Panc1 (cell line): ENCODE measurements around the gene CTRB2.

Source experiments
- POLR2AphosphoS5 ChIP-seq: IDR thresholded peaks from 2 replicates; pipeline ENCODE4 v1.6.1; 2012; ENCODE audit warnings: mild to moderate bottlenecking, low read depth, low read length, moderate library complexity
- TCF7L2 ChIP-seq: IDR thresholded peaks from 2 replicates; pipeline ENCODE4 v1.6.1; 2011; ENCODE audit warnings: mild to moderate bottlenecking, low read depth, low read length, inconsistent platforms
- TF ChIP-seq, protein P1 (sequence below): fragments of 450-650 bp; IDR thresholded peaks from 2 replicates; pipeline ENCODE4 v1.5.1; 2017; ENCODE audit warnings: mild to moderate bottlenecking
- TF ChIP-seq, protein P2 (sequence below), 2 experiments: IDR thresholded peaks; 2 replicates each; pipeline ENCODE4 v1.6.1; 2011 to 2012; ENCODE audit warnings: low read depth in 2 of 2, control low read depth in 1 of 2, low read length in 1 of 2, mild to moderate bottlenecking in 1 of 2, moderate library complexity in 1 of 2; ENCODE audit not compliant: insufficient read depth in 1 of 2

DNA sequence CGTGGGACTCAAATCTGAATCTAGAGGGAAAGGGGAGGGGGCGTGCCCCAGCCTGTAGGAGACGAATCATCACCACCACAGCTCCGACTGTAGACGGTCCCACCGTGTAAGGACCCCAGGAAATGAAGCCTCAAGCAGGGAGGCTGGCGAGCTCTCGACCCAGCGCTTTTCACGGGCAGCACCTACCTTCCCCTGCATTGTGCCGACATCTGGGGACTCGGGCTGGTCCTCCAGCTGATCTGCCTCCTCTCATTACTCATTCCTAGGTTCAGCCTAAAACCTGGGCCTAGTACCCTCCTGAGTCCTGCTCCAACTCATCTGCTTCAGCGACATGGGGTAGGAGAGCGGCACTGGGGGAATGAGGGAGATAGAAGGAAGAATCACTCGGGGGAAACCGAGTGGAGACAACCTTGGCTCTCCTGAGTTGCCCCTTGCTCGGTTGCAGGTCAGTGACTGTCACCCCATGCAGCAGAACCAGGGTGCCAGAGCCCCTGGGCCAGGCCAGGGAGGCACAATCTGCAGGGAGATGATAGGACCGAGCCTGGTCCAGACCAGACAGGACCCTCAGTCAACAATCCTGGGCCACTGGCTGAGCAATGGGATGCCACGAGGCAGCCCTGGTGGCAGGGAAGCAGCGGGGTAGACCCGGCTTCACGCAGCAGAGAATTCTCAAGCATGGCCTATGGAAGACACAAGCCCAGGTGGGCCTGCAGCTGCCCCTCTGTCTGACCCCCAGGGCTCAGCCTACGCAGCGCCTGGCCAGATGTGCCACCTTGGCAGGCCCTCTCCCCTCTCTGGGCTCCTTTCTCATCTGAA lies 45.3 kb upstream of the CTRB2 start:
- TF ChIP-seq, protein P1, sequence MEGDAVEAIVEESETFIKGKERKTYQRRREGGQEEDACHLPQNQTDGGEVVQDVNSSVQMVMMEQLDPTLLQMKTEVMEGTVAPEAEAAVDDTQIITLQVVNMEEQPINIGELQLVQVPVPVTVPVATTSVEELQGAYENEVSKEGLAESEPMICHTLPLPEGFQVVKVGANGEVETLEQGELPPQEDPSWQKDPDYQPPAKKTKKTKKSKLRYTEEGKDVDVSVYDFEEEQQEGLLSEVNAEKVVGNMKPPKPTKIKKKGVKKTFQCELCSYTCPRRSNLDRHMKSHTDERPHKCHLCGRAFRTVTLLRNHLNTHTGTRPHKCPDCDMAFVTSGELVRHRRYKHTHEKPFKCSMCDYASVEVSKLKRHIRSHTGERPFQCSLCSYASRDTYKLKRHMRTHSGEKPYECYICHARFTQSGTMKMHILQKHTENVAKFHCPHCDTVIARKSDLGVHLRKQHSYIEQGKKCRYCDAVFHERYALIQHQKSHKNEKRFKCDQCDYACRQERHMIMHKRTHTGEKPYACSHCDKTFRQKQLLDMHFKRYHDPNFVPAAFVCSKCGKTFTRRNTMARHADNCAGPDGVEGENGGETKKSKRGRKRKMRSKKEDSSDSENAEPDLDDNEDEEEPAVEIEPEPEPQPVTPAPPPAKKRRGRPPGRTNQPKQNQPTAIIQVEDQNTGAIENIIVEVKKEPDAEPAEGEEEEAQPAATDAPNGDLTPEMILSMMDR = no peak
- no peak for TF ChIP-seq POLR2AphosphoS5
- TF ChIP-seq, protein P2, sequence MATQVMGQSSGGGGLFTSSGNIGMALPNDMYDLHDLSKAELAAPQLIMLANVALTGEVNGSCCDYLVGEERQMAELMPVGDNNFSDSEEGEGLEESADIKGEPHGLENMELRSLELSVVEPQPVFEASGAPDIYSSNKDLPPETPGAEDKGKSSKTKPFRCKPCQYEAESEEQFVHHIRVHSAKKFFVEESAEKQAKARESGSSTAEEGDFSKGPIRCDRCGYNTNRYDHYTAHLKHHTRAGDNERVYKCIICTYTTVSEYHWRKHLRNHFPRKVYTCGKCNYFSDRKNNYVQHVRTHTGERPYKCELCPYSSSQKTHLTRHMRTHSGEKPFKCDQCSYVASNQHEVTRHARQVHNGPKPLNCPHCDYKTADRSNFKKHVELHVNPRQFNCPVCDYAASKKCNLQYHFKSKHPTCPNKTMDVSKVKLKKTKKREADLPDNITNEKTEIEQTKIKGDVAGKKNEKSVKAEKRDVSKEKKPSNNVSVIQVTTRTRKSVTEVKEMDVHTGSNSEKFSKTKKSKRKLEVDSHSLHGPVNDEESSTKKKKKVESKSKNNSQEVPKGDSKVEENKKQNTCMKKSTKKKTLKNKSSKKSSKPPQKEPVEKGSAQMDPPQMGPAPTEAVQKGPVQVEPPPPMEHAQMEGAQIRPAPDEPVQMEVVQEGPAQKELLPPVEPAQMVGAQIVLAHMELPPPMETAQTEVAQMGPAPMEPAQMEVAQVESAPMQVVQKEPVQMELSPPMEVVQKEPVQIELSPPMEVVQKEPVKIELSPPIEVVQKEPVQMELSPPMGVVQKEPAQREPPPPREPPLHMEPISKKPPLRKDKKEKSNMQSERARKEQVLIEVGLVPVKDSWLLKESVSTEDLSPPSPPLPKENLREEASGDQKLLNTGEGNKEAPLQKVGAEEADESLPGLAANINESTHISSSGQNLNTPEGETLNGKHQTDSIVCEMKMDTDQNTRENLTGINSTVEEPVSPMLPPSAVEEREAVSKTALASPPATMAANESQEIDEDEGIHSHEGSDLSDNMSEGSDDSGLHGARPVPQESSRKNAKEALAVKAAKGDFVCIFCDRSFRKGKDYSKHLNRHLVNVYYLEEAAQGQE (IDR thresholded peaks at IDR 0.05; ENCODE audit: insufficient read depth in 1 of 2, low read depth in 2 of 2, low read length in 1 of 2) = no peak
- TF ChIP-seq TCF7L2 = no peak
